ENCODE data around the gene OPCML. TPM values are rescaled to one million over a fixed set of nuclear protein-coding genes. Genes with fewer than 3 reads are reported as not detected.

Gene OPCML
- total RNA-seq, 1 donor from 2014 or later: not detected

DNA sequence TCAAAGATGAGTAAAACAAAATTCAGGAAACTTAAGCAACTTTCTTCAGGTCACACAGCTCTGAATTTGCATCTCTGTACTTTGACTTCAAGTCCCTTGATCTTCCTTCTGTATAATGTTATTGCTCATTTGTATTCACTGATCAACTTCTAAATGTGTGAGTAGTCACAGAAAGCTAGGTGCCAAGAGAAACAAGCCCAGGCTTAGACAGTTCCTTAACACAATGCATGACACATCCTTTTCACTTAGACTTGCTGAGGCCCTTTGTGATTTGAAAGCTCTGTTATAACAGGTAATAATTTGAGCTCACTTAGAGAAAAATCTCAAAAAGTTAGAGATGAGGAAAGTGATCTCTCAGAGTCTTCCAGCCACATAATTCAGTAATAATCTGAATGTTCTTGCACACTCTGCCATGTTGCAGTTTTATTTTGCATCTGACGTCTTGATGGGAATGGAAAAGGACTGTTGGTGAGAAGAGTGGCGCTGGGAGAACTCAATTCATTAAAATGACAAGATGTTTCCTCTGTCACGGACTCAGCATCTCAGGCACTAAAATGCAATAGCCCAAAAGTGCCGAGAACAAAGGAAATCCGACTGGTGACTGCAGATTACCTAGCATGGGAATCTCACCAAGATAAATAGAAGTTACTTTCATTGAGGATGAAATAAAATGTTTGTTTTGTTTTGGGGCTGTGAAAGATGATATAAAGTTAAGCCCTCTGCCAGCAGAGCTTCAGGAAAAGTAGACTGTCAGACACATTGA, 665.3 kb downstream of the OPCML start:
- H3K4me3 Mint-ChIP-seq: no peak overlapping the region
- no peaks in the 10 kb centered on the region for H3K9me3 Mint-ChIP-seq
- intact Hi-C loops (cut with micrococcal nuclease): no loop called here
- no peak overlapping the region for H3K27ac Mint-ChIP-seq
- no peaks in the 10 kb centered on the region for H3K27me3 Mint-ChIP-seq
- ATAC-seq (ENCODE audit: low read depth) (no peak), DNase-seq (no peak)
- POLR2A ChIA-PET: no interaction called here
- CTCF ChIA-PET: no interaction called here
- no peaks in the 10 kb centered on the region for H3K4me1 Mint-ChIP-seq
- TF ChIP-seq, protein P1, sequence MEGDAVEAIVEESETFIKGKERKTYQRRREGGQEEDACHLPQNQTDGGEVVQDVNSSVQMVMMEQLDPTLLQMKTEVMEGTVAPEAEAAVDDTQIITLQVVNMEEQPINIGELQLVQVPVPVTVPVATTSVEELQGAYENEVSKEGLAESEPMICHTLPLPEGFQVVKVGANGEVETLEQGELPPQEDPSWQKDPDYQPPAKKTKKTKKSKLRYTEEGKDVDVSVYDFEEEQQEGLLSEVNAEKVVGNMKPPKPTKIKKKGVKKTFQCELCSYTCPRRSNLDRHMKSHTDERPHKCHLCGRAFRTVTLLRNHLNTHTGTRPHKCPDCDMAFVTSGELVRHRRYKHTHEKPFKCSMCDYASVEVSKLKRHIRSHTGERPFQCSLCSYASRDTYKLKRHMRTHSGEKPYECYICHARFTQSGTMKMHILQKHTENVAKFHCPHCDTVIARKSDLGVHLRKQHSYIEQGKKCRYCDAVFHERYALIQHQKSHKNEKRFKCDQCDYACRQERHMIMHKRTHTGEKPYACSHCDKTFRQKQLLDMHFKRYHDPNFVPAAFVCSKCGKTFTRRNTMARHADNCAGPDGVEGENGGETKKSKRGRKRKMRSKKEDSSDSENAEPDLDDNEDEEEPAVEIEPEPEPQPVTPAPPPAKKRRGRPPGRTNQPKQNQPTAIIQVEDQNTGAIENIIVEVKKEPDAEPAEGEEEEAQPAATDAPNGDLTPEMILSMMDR (IDR thresholded peaks at IDR 0.05): no peak
- no peaks in the 10 kb centered on the region for H3K36me3 Mint-ChIP-seq (ENCODE audit: low read depth)

DNA sequence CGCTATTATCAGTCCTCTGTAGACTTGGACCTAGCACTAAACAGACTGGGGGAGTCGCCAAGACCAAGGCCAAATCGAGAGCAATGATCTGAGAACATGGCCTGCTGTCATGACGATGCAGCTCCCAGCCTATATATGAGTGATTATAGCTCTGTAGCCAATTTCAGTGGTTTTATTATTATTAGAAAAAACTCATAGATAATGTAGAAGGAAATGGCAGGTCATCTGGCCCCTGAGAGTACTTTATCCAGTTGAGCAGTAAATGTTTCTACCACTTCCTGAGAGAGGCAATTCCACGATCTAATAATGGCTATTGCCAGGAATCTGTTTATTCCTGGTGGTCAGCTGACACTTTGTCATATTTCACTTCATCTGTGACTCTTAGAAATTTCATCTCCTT, 666.7 kb downstream of the OPCML start:
- ChIA-PET POLR2A (no interaction called here), CTCF (no interaction called here)
- Mint-ChIP-seq H3K27me3 (no peaks in the 10 kb centered on the region), H3K4me1 (no peaks in the 10 kb centered on the region), H3K4me3 (no peak overlapping the region), H3K27ac (no peak overlapping the region), H3K9me3 (no peaks in the 10 kb centered on the region), H3K36me3 (ENCODE audit: low read depth) (no peaks in the 10 kb centered on the region)
- intact Hi-C loops (cut with micrococcal nuclease): no loop called here
- DNase-seq (no peak), ATAC-seq (ENCODE audit: low read depth) (no peak)
- TF ChIP-seq, protein P1 (IDR thresholded peaks at IDR 0.05): no peak

DNA sequence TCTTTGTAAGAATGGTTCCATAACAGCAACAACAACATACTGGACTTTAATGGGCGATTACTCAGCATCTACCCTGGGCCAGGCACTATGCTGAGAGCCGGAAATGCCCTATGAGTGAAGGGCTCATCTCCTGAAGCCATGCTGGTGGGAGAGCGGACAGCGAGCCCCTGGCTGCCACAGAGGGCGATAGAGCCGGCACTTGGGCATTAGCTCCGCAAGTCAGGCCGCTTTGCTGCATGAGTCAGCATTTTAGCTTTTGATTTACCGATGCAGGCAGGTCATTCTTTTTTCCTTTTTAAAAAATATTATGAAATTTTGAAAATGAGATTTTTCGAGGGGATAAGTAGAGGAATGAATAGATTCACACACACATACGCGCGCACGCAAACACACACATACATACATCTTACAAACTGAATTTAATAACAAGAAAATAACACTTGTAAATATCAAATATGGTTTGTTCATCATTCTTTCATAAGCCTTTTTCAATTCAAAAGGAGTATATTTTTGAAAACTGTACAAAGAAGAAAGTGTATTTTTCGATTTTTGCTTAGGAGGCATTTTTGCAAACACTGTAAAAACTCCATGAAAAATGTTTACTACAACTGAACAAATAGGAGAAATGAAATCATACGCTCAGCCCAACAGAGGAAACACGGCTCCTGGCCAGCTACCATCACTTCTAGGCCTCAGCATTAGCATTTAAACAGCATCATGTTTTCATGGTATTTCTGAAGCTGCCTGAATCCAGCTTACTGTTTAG, 667.3 kb downstream of the OPCML start:
- TF ChIP-seq, protein P1 (IDR thresholded peaks at IDR 0.05): no peak
- DNase-seq (no peak), ATAC-seq (ENCODE audit: low read depth) (no peak)
- Mint-ChIP-seq H3K4me3 (no peak overlapping the region), H3K27me3 (no peaks in the 10 kb centered on the region), H3K36me3 (ENCODE audit: low read depth) (no peaks in the 10 kb centered on the region), H3K4me1 (no peaks in the 10 kb centered on the region), H3K27ac (no peak overlapping the region), H3K9me3 (no peaks in the 10 kb centered on the region)
- ChIA-PET CTCF (no interaction called here), POLR2A (no interaction called here)
- intact Hi-C loops (cut with micrococcal nuclease): no loop called here

DNA sequence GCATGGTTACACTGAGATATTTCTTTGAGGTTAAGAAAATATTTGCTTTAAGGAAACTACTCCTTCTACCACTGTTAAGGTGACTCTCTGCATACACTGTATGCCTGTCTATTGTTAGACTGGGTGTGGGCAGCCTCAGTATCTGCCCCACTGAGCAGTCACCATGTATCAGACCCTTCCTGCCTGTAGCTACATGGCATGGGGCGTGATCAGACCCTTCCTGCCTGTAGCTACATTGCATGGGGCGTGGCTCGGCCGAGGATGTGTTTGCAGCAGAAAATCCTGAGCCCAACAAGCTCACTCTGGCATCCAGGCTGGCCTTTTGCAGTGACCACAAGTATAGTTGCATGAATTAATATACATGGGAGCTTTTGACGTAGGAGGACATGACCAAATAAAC, 669.4 kb downstream of the OPCML start:
- intact Hi-C loops (cut with micrococcal nuclease): no loop called here
- Mint-ChIP-seq H3K4me1 (no peaks in the 10 kb centered on the region), H3K27ac (no peak overlapping the region), H3K36me3 (ENCODE audit: low read depth) (no peaks in the 10 kb centered on the region), H3K27me3 (no peaks in the 10 kb centered on the region), H3K9me3 (no peaks in the 10 kb centered on the region), H3K4me3 (no peak overlapping the region)
- no peak for DNase-seq
- ChIA-PET POLR2A (no interaction called here), CTCF (no interaction called here)
- TF ChIP-seq, protein P1 (IDR thresholded peaks at IDR 0.05): no peak
- no peak for ATAC-seq (ENCODE audit: low read depth)

DNA sequence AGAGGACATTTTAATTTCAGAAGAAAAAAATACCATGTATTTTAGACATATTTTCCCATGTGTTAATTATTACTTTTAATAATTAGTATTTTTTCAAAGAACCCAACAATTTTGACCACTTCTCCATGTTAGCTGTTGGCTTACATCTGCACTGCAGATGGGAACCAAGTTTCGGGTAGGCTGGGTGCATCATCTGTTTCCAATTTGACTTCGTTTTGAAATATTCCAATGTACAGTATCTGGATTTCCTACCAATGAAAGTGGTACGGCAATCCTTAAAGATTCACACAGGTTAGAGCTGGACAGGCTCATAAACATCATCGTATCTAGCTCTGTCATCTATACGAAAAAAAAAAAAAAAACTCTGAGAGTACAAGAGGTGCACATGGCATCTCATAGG, 670.2 kb downstream of the OPCML start:
- ATAC-seq (ENCODE audit: low read depth) (no peak), DNase-seq (no peak)
- no peak overlapping the region for H3K27ac Mint-ChIP-seq
- H3K27me3 Mint-ChIP-seq: no peaks in the 10 kb centered on the region
- no peaks in the 10 kb centered on the region for H3K4me1 Mint-ChIP-seq
- intact Hi-C loops (cut with micrococcal nuclease): no loop called here
- H3K36me3 Mint-ChIP-seq (ENCODE audit: low read depth): no peaks in the 10 kb centered on the region
- no peak overlapping the region for H3K4me3 Mint-ChIP-seq
- no peaks in the 10 kb centered on the region for H3K9me3 Mint-ChIP-seq
- ChIA-PET CTCF (no interaction called here), POLR2A (no interaction called here)
- TF ChIP-seq, protein P1 (IDR thresholded peaks at IDR 0.05): no peak

Data from activated B cell treated with CpG ODN at 0.5 μM for 24 hours (primary cell).